ENCODE results near the gene INAFM1.

INAFM1 gene

GRCh38 chr19:47230054-47230920 is 44.4 kb upstream of the INAFM1 start (continued):
- TF ChIP-seq ZSCAN4 (tag by site-specific recombination; IDR thresholded peaks at IDR 0.05) (peak; percentile 7), ZNF292 (tag by site-specific recombination; IDR thresholded peaks at IDR 0.05; ENCODE audit: borderline replicate concordance, low read depth) (no peak), ZNF701 (tag by site-specific recombination; IDR thresholded peaks at IDR 0.05) (peak; percentile 7; the same call in 1 of the 2 replicates), BCL11A (tag by site-specific recombination; IDR thresholded peaks at IDR 0.05; ENCODE audit: low read depth) (peak; percentile 79; the same call in 1 of the 2 replicates), ZBTB8A (tag by site-specific recombination; IDR thresholded peaks at IDR 0.05) (peak; percentile 73), KLF1 (tag by site-specific recombination; IDR thresholded peaks at IDR 0.05) (peak; percentile 46), ZNF521 (tag by site-specific recombination; IDR thresholded peaks at IDR 0.05) (no peak), ZBTB1 (tag by site-specific recombination; IDR thresholded peaks at IDR 0.05) (peak; percentile 90), KLF9 (tag by site-specific recombination; IDR thresholded peaks at IDR 0.05; ENCODE audit: low read depth) (peak; percentile 53), GLI4 (tag by site-specific recombination; IDR thresholded peaks at IDR 0.05) (peak; percentile 83; the same call in 1 of the 2 replicates), ZNF398 (tag by site-specific recombination; IDR thresholded peaks at IDR 0.05) (peak; percentile 68), MZF1 (tag by site-specific recombination; IDR thresholded peaks at IDR 0.05; ENCODE audit: borderline replicate concordance) (no peak; the same call in 1 of the 2 replicates), ZFP3 (tag by site-specific recombination; IDR thresholded peaks at IDR 0.05; ENCODE audit: low read depth) (no peak), ZNF133 (tag by site-specific recombination; IDR thresholded peaks at IDR 0.05) (0 out of 2 replicates have a peak, but pooled peaks have one; percentile 25), ZSCAN16 (tag by site-specific recombination; IDR thresholded peaks at IDR 0.05) (no peak), ZNF391 (tag by site-specific recombination; IDR thresholded peaks at IDR 0.05; ENCODE audit: borderline replicate concordance, low read depth) (peak; percentile 91; the same call in 1 of the 2 replicates), MYNN (tag by site-specific recombination; IDR thresholded peaks at IDR 0.05; ENCODE audit: borderline replicate concordance) (no peak), ZBTB20 (tag by site-specific recombination; IDR thresholded peaks at IDR 0.05) (0 out of 2 replicates have a peak, but pooled peaks have one; percentile 6), ZNF362 (tag by site-specific recombination; IDR thresholded peaks at IDR 0.05) (no peak), ZFP69B (tag by site-specific recombination; IDR thresholded peaks at IDR 0.05) (peak; percentile 63), ZNF140 (tag by site-specific recombination; IDR thresholded peaks at IDR 0.05) (no peak), ZNF449 (tag by site-specific recombination; IDR thresholded peaks at IDR 0.05) (peak; percentile 62), GLIS2 (tag by site-specific recombination; IDR thresholded peaks at IDR 0.05) (peak; percentile 86), ZNF785 (tag by site-specific recombination; IDR thresholded peaks at IDR 0.05) (peak; percentile 56), ZNF169 (tag by site-specific recombination; IDR thresholded peaks at IDR 0.05) (peak; percentile 84), ZNF791 (tag by site-specific recombination; IDR thresholded peaks at IDR 0.05) (0 out of 2 replicates have a peak, but pooled peaks have one; percentile 1), ZIC2 (tag by site-specific recombination; IDR thresholded peaks at IDR 0.05) (peak; percentile 63), ZNF610 (tag by site-specific recombination; IDR thresholded peaks at IDR 0.05; ENCODE audit: borderline replicate concordance) (no peak)
- TF ChIP-seq, protein P1, sequence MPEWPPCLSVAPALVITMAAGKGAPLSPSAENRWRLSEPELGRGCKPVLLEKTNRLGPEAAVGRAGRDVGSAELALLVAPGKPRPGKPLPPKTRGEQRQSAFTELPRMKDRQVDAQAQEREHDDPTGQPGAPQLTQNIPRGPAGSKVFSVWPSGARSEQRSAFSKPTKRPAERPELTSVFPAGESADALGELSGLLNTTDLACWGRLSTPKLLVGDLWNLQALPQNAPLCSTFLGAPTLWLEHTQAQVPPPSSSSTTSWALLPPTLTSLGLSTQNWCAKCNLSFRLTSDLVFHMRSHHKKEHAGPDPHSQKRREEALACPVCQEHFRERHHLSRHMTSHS (tag by site-specific recombination; IDR thresholded peaks at IDR 0.05), result peak; percentile 74; the same call in 1 of the 2 replicates
- TF ChIP-seq, protein P2, sequence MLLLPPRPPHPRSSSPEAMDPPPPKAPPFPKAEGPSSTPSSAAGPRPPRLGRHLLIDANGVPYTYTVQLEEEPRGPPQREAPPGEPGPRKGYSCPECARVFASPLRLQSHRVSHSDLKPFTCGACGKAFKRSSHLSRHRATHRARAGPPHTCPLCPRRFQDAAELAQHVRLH (tag by site-specific recombination; IDR thresholded peaks at IDR 0.05), result peak; percentile 74
- TF ChIP-seq, protein P3, sequence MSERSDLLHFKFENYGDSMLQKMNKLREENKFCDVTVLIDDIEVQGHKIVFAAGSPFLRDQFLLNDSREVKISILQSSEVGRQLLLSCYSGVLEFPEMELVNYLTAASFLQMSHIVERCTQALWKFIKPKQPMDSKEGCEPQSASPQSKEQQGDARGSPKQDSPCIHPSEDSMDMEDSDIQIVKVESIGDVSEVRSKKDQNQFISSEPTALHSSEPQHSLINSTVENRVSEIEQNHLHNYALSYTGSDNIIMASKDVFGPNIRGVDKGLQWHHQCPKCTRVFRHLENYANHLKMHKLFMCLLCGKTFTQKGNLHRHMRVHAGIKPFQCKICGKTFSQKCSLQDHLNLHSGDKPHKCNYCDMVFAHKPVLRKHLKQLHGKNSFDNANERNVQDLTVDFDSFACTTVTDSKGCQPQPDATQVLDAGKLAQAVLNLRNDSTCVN (tag by site-specific recombination; optimal IDR thresholded peaks at IDR 0.05), result peak; percentile 72
